ENCODE results near the gene MTA2.
"Not testable (repeated sequence)": the region's sequence is repeated elsewhere in the genome, so short reads cannot be mapped to it uniquely, and the experiment has no call there.

Gene MTA2

GRCh38 chr11:62593434-62594044, 8.1 kb downstream of the MTA2 start:
- no peaks in the 10 kb centered on the region for H3K9me3 ChIP-seq
- H3K27ac ChIP-seq, result peak overlapping the region in 1 of 2 donors; percentile 89
- peaks cover 0 to 32% (median 21%) of the 10 kb centered on the region in 4 donors for H3K4me1 ChIP-seq
- DNase-seq, result peak; percentile 84 to 85
- H3K36me3 ChIP-seq, result peaks cover 48 to 56% (median 55%) of the 10 kb centered on the region in 3 donors
- peak; percentile 35 to 46 for TF ChIP-seq CTCF (IDR thresholded peaks at IDR 0.05)
- no peak overlapping the region for H3K4me3 ChIP-seq
- intact Hi-C loops (cut with DNase I; ENCODE audit: low total_unique reads), result loop anchor here (10.0 kb wide), 1 partner anchor 49 kb away; the partner anchor contains the start of gene AHNAK
- no peaks in the 10 kb centered on the region for H3K27me3 ChIP-seq

GRCh38 chr11:62592989-62593421, 8.7 kb downstream of the MTA2 start:
- Histone ChIP-seq H3K36me3 (peaks cover 44 to 56% (median 55%) of the 10 kb centered on the region in 3 donors), H3K27ac (peak overlapping the region; percentile 89 to 97), H3K4me1 (peaks cover 0 to 30% (median 19%) of the 10 kb centered on the region in 4 donors), H3K27me3 (no peaks in the 10 kb centered on the region), H3K9me3 (no peaks in the 10 kb centered on the region), H3K4me3 (no peak overlapping the region)
- TF ChIP-seq CTCF (IDR thresholded peaks at IDR 0.05), result no peak
- no peak for DNase-seq
- intact Hi-C loops (cut with DNase I; ENCODE audit: low total_unique reads), result loop anchor here (10.0 kb wide), 1 partner anchor 48 kb away; the partner anchor contains the start of gene AHNAK

GRCh38 chr11:62592146-62592815, 9.4 kb downstream of the MTA2 start:
- H3K36me3 ChIP-seq, result peaks cover 40 to 56% (median 55%) of the 10 kb centered on the region in 3 donors
- intact Hi-C loops (cut with DNase I; ENCODE audit: low total_unique reads), result loop anchor here (10.0 kb wide), 1 partner anchor 47 kb away; the partner anchor contains the start of gene AHNAK

GRCh38 chr11:62591448-62592145, 10.1 kb downstream of the MTA2 start, which contains the start of gene TUT1:
Gene TUT1, minus strand, starts transcription at chr11:62591523. Its CDS starts 38 bp downstream, at chr11:62591485.
- peak; percentile 98 for DNase-seq
- Histone ChIP-seq H3K9me3 (no peaks in the 10 kb centered on the region), H3K4me3 (peak within 1 kb of the TSS; percentile 69 to 89), H3K36me3 (peaks cover 35 to 56% (median 50%) of the 10 kb centered on the region in 3 donors), H3K27me3 (no peaks in the 10 kb centered on the region), H3K27ac (peak within 1 kb of the TSS; percentile 89 to 97), H3K4me1 (peaks cover 0 to 30% (median 19%) of the 10 kb centered on the region in 4 donors)
- TF ChIP-seq CTCF (IDR thresholded peaks at IDR 0.05), result no peak
- intact Hi-C loops (cut with DNase I; ENCODE audit: low total_unique reads), result loop anchor here (10.0 kb wide), 1 partner anchor 47 kb away; the partner anchor contains the start of gene AHNAK

More at GRCh38 chr11:62592146-62592815, 9.4 kb downstream of the MTA2 start:
- peak overlapping the region; percentile 89 to 97 for H3K27ac ChIP-seq
- peak overlapping the region; percentile 69 to 89 for H3K4me3 ChIP-seq
- H3K9me3 ChIP-seq, result no peaks in the 10 kb centered on the region
- no peak for DNase-seq
- peaks cover 0 to 30% (median 19%) of the 10 kb centered on the region in 4 donors for H3K4me1 ChIP-seq
- TF ChIP-seq CTCF (IDR thresholded peaks at IDR 0.05), result no peak
- H3K27me3 ChIP-seq, result no peaks in the 10 kb centered on the region

GRCh38 chr11:62588966-62589637, 12.6 kb downstream of the MTA2 start:
- Histone ChIP-seq H3K4me1 (peaks cover 0 to 30% (median 19%) of the 10 kb centered on the region in 4 donors), H3K36me3 (peaks cover 10 to 53% (median 32%) of the 10 kb centered on the region in 3 donors), H3K4me3 (no peak overlapping the region), H3K9me3 (no peaks in the 10 kb centered on the region), H3K27ac (no peak overlapping the region), H3K27me3 (no peaks in the 10 kb centered on the region)
- intact Hi-C loops (cut with DNase I; ENCODE audit: low total_unique reads), result no loop called here
- no peak for DNase-seq
- TF ChIP-seq CTCF (IDR thresholded peaks at IDR 0.05), result no peak

GRCh38 chr11:62585356-62585755, 16.3 kb downstream of the MTA2 start:
- H3K4me1 ChIP-seq; H3K27me3 ChIP-seq; H3K9me3 ChIP-seq; H3K27ac ChIP-seq; H3K4me3 ChIP-seq; DNase-seq; intact Hi-C loops (cut with DNase I; ENCODE audit: low total_unique reads): not testable (repeated sequence)
- peaks cover 14 to 76% (median 43%) of the 10 kb centered on the region in 3 donors for H3K36me3 ChIP-seq

GRCh38 chr11:62581735-62582134, 19.9 kb downstream of the MTA2 start:
- H3K9me3 ChIP-seq; H3K27ac ChIP-seq; H3K27me3 ChIP-seq; H3K4me3 ChIP-seq; intact Hi-C loops (cut with DNase I; ENCODE audit: low total_unique reads); H3K4me1 ChIP-seq; DNase-seq: not testable (repeated sequence)
- peaks cover 15 to 87% (median 39%) of the 10 kb centered on the region in 3 donors for H3K36me3 ChIP-seq
